ENCODE measurements around the gene ELP1.

- TF ChIP-seq YY1 (IDR thresholded peaks at IDR 0.05; ENCODE audit: insufficient read depth, insufficient read length): no peak
- TF ChIP-seq ZNF274 (IDR thresholded peaks at IDR 0.05; ENCODE audit: low read depth, low read length): no peak
- no peak for TF ChIP-seq SUZ12 (IDR thresholded peaks at IDR 0.05; ENCODE audit: extremely low read depth, insufficient read depth, insufficient read length)
Observed at GRCh38 chr9:108963459-108964143, 29.7 kb upstream of the ELP1 start.
